ENCODE measurements around the gene LAMA5.

The LAMA5 gene

GRCh38 chr20:62323980-62324906, 42.9 kb downstream of the LAMA5 start:
- no peak for DNase-seq (ENCODE audit: low read depth, low spot score)
- no peak overlapping the region for H3K4me3 ChIP-seq (ENCODE audit: low read length)

- no peak overlapping the region for H3K4me3 ChIP-seq (ENCODE audit: low read length)
- DNase-seq (ENCODE audit: low read depth, low spot score) = no peak
Measured at GRCh38 chr20:62323146-62323979, 43.7 kb downstream of the LAMA5 start.

GRCh38 chr20:62322492-62323041, 44.5 kb downstream of the LAMA5 start:
- DNase-seq (ENCODE audit: low read depth, low spot score) = no peak
- H3K4me3 ChIP-seq (ENCODE audit: low read length) = no peak overlapping the region

- no peak overlapping the region for H3K4me3 ChIP-seq (ENCODE audit: low read length)
- no peak for DNase-seq (ENCODE audit: low read depth, low spot score)
Measured at GRCh38 chr20:62321975-62322374, 45.1 kb downstream of the LAMA5 start.

GRCh38 chr20:62321521-62321948, 45.6 kb downstream of the LAMA5 start:
- H3K4me3 ChIP-seq (ENCODE audit: low read length) = no peak overlapping the region
- no peak for DNase-seq (ENCODE audit: low read depth, low spot score)

GRCh38 chr20:62320581-62321354, 46.3 kb downstream of the LAMA5 start:
- H3K4me3 ChIP-seq (ENCODE audit: low read length) = no peak overlapping the region
- DNase-seq (ENCODE audit: low read depth, low spot score) = no peak

- DNase-seq (ENCODE audit: low read depth, low spot score) = no peak
Measured at GRCh38 chr20:62319346-62319909, 47.7 kb downstream of the LAMA5 start.

GRCh38 chr20:62318400-62319345, 48.4 kb downstream of the LAMA5 start:
- H3K4me3 ChIP-seq (ENCODE audit: low read length) = no peak overlapping the region
- no peak for DNase-seq (ENCODE audit: low read depth, low spot score)

More at GRCh38 chr20:62319346-62319909, 47.7 kb downstream of the LAMA5 start:
- no peak overlapping the region for H3K4me3 ChIP-seq (ENCODE audit: low read length)

- DNase-seq (ENCODE audit: low read depth, low spot score) = no peak
- H3K4me3 ChIP-seq (ENCODE audit: low read length) = no peak overlapping the region
Measured at GRCh38 chr20:62317167-62317655, 49.9 kb downstream of the LAMA5 start.

- no peak overlapping the region for H3K4me3 ChIP-seq (ENCODE audit: low read length)
Measured at GRCh38 chr20:62316331-62317166, 50.6 kb downstream of the LAMA5 start.

GRCh38 chr20:62315773-62316172, 51.3 kb downstream of the LAMA5 start:
- H3K4me3 ChIP-seq (ENCODE audit: low read length) = no peak overlapping the region
- no peak for DNase-seq (ENCODE audit: low read depth, low spot score)

More at GRCh38 chr20:62316331-62317166, 50.6 kb downstream of the LAMA5 start:
- no peak for DNase-seq (ENCODE audit: low read depth, low spot score)

- DNase-seq (ENCODE audit: low read depth, low spot score) = no peak
- no peak overlapping the region for H3K4me3 ChIP-seq (ENCODE audit: low read length)
Measured at GRCh38 chr20:62314711-62315302, 52.3 kb downstream of the LAMA5 start.

- H3K4me3 ChIP-seq (ENCODE audit: low read length) = no peak overlapping the region
- no peak for DNase-seq (ENCODE audit: low read depth, low spot score)
Measured at GRCh38 chr20:62314339-62314638, 52.8 kb downstream of the LAMA5 start.

GRCh38 chr20:62313460-62314338, 53.4 kb downstream of the LAMA5 start:
- no peak for DNase-seq (ENCODE audit: low read depth, low spot score)
- H3K4me3 ChIP-seq (ENCODE audit: low read length) = no peak overlapping the region

- DNase-seq (ENCODE audit: low read depth, low spot score) = no peak
- H3K4me3 ChIP-seq (ENCODE audit: low read length) = no peak overlapping the region
Measured at GRCh38 chr20:62313021-62313420, 54.1 kb downstream of the LAMA5 start.

GRCh38 chr20:62312662-62312977, 54.5 kb downstream of the LAMA5 start:
- H3K4me3 ChIP-seq (ENCODE audit: low read length) = no peak overlapping the region
- no peak for DNase-seq (ENCODE audit: low read depth, low spot score)
